Peyer's patch (tissue), 4 donors: ENCODE measurements around the gene NUDC. TPM values are rescaled to one million over a fixed set of nuclear protein-coding genes. Genes with fewer than 3 reads are reported as not detected.

Experiments
- DNase-seq, 3 donors: peaks; one replicate each; pipeline ENCODE4 v3.0.0-alpha.2; 2017 to 2019
- H3K27ac ChIP-seq, 4 donors: fragments of 200-600 bp; sonication (generic); one replicate each; pipeline ENCODE4 v1.5.1; 2016 to 2019
- H3K27me3 ChIP-seq, 2 donors: fragments of 200-600 bp; sonication (generic); one replicate each; pipeline ENCODE4 v1.5.1; 2019
- H3K36me3 ChIP-seq, 3 donors: fragments of 200-600 bp; sonication (generic); one replicate each; pipeline ENCODE4 v1.5.1; 2016 to 2019
- H3K4me1 ChIP-seq, 4 donors: fragments of 200-600 bp; sonication (generic); one replicate each; pipeline ENCODE4 v1.5.1; 2016 to 2019
- H3K4me3 ChIP-seq, 4 donors: fragments of 200-600 bp; sonication (generic); 1 replicate in 3 of 4; 2 replicates in 1 of 4; pipeline ENCODE4 v1.5.1; 2016 to 2019; ENCODE audit warnings: mild to moderate bottlenecking in 1 of 4
- H3K9me3 ChIP-seq, 4 donors: fragments of 200-600 bp; sonication (generic); one replicate each; pipeline ENCODE4 v1.5.1; 2016 to 2019; ENCODE audit warnings: mild to moderate bottlenecking in 1 of 4
- CTCF ChIP-seq, 6 experiments: fragments of 450-650 bp in 4 of 6; fragments of 200-600 bp in 2 of 6; sonication (generic) in 1 of 6; IDR thresholded peaks; one replicate each; pipeline ENCODE4 v1.5.1; 2017 to 2019; ENCODE audit warnings: antibody characterized with exemption in 6 of 6, mild to moderate bottlenecking in 3 of 6, moderate library complexity in 1 of 6
- POLR2A ChIP-seq, 2 donors: fragments of 450-650 bp; IDR thresholded peaks; one replicate each; pipeline ENCODE4 v1.5.1; 2017; ENCODE audit warnings: antibody characterized with exemption in 2 of 2, mild to moderate bottlenecking in 2 of 2, moderate library complexity in 2 of 2
- total RNA-seq, 4 donors: library from RNA; depleted of rRNA; stranded (reverse); fragments of >200 nt; gene quantifications; one replicate each; pipeline ENCODE4 v1.1.0, GENCODE V29; 2016

Gene NUDC
- total RNA-seq, 4 donors from 2014 or later = 27.8 to 53.6 (median 31.7) TPM

- Histone ChIP-seq H3K9me3 (no peaks in the 10 kb centered on the region), H3K27me3 (peaks cover 0 to 11% of the 10 kb centered on the region in 2 donors), H3K36me3 (no peaks in the 10 kb centered on the region), H3K4me3 (no peak overlapping the region), H3K4me1 (peaks cover 0 to 14% (median 6%) of the 10 kb centered on the region in 4 donors), H3K27ac (no peak overlapping the region)
- DNase-seq = no peak
- TF ChIP-seq POLR2A (IDR thresholded peaks at IDR 0.05) = no peak
- no peak for TF ChIP-seq CTCF (IDR thresholded peaks at IDR 0.05)
These were observed 40.3 kb downstream of the NUDC start for GRCh38 chr1:26961826-26962225.

GRCh38 chr1:26965213-26965612, 43.7 kb downstream of the NUDC start:
- H3K27ac ChIP-seq = no peak overlapping the region
- TF ChIP-seq CTCF (IDR thresholded peaks at IDR 0.05) = no peak
- no peak for TF ChIP-seq POLR2A (IDR thresholded peaks at IDR 0.05)
- H3K36me3 ChIP-seq = no peaks in the 10 kb centered on the region
- no peaks in the 10 kb centered on the region for H3K9me3 ChIP-seq
- DNase-seq = no peak
- H3K4me3 ChIP-seq = no peak overlapping the region
- peaks cover 0 to 3% of the 10 kb centered on the region in 2 donors for H3K27me3 ChIP-seq
- peaks cover 0 to 4% (median 2%) of the 10 kb centered on the region in 4 donors for H3K4me1 ChIP-seq

GRCh38 chr1:26965628-26966027, 44.1 kb downstream of the NUDC start:
- DNase-seq = no peak
- TF ChIP-seq CTCF (IDR thresholded peaks at IDR 0.05) (no peak), POLR2A (IDR thresholded peaks at IDR 0.05) (no peak)
- H3K36me3 ChIP-seq = no peaks in the 10 kb centered on the region
- H3K27me3 ChIP-seq = no peaks in the 10 kb centered on the region
- no peaks in the 10 kb centered on the region for H3K9me3 ChIP-seq
- peaks cover 0 to 4% (median under 1%) of the 10 kb centered on the region in 4 donors for H3K4me1 ChIP-seq
- H3K4me3 ChIP-seq = no peak overlapping the region
- no peak overlapping the region for H3K27ac ChIP-seq

- no peaks in the 10 kb centered on the region for H3K4me1 ChIP-seq
- no peaks in the 10 kb centered on the region for H3K27me3 ChIP-seq
- H3K36me3 ChIP-seq = no peaks in the 10 kb centered on the region
- H3K9me3 ChIP-seq = no peaks in the 10 kb centered on the region
- no peak for TF ChIP-seq CTCF (IDR thresholded peaks at IDR 0.05)
- TF ChIP-seq POLR2A (IDR thresholded peaks at IDR 0.05) = no peak
- H3K4me3 ChIP-seq = no peak overlapping the region
- peak in 1 of 3 donors; percentile 50 for DNase-seq
- peak overlapping the region in 1 of 4 donors; percentile 30 for H3K27ac ChIP-seq
These were observed 49.3 kb downstream of the NUDC start for GRCh38 chr1:26970810-26971209.

- DNase-seq = no peak
- Histone ChIP-seq H3K4me3 (no peak overlapping the region), H3K27me3 (no peaks in the 10 kb centered on the region), H3K9me3 (no peaks in the 10 kb centered on the region), H3K4me1 (no peaks in the 10 kb centered on the region), H3K27ac (no peak overlapping the region), H3K36me3 (no peaks in the 10 kb centered on the region)
- TF ChIP-seq CTCF (IDR thresholded peaks at IDR 0.05) (no peak), POLR2A (IDR thresholded peaks at IDR 0.05) (no peak)
These were observed 50.0 kb downstream of the NUDC start for GRCh38 chr1:26971590-26971989.

GRCh38 chr1:26972390-26972789, 50.8 kb downstream of the NUDC start:
- no peak for TF ChIP-seq POLR2A (IDR thresholded peaks at IDR 0.05)
- no peak for TF ChIP-seq CTCF (IDR thresholded peaks at IDR 0.05)
- Histone ChIP-seq H3K27me3 (no peaks in the 10 kb centered on the region), H3K9me3 (no peaks in the 10 kb centered on the region), H3K4me1 (no peaks in the 10 kb centered on the region), H3K27ac (no peak overlapping the region), H3K4me3 (no peak overlapping the region), H3K36me3 (no peaks in the 10 kb centered on the region)
- no peak for DNase-seq
